Mesenchymal stem cell (in vitro differentiated cells and primary cell): ENCODE measurements around the gene ZNF687.

ENCODE experiments used
- DNase-seq: peaks from one replicate; pipeline ENCODE4 v3.0.0-alpha.2; 2013
- H2AFZ ChIP-seq: one replicate; pipeline ENCODE4 v1.6.1; 2013; ENCODE audit warnings: low read depth, mild to moderate bottlenecking, control low read depth, inconsistent platforms, low read length, moderate library complexity
- H2AK5ac ChIP-seq: 2 replicates; pipeline ENCODE4 v1.6.1; 2013; ENCODE audit warnings: low read length, moderate library complexity, mild to moderate bottlenecking, inconsistent platforms; ENCODE audit not compliant: severe bottlenecking
- H2BK120ac ChIP-seq: one replicate; pipeline ENCODE4 v1.6.1; 2013; ENCODE audit warnings: low read depth, mild to moderate bottlenecking, inconsistent platforms, low read length, moderate library complexity
- H2BK12ac ChIP-seq, 2 experiments: one replicate each; pipeline ENCODE4 v1.6.1; 2013; ENCODE audit warnings: inconsistent platforms in 2 of 2, low read length in 2 of 2, mild to moderate bottlenecking in 2 of 2, moderate library complexity in 2 of 2, control low read depth in 1 of 2
- H2BK15ac ChIP-seq: one replicate; pipeline ENCODE4 v1.6.1; 2013; ENCODE audit warnings: mild to moderate bottlenecking, low read depth, inconsistent platforms; ENCODE audit not compliant: poor library complexity, severe bottlenecking
- H2BK5ac ChIP-seq: 2 replicates; pipeline ENCODE4 v1.6.1; 2013; ENCODE audit warnings: low read depth, mild to moderate bottlenecking, low read length, control low read depth, inconsistent platforms; ENCODE audit not compliant: poor library complexity, severe bottlenecking
- H3K14ac ChIP-seq, 2 experiments: one replicate each; pipeline ENCODE4 v1.6.1; 2013; ENCODE audit warnings: inconsistent platforms in 2 of 2, low read length in 2 of 2, control low read depth in 1 of 2, mild to moderate bottlenecking in 1 of 2, moderate library complexity in 1 of 2
- H3K18ac ChIP-seq, 2 experiments: one replicate each; pipeline ENCODE4 v1.6.1; 2013; ENCODE audit warnings: inconsistent platforms in 2 of 2, low read length in 2 of 2, control low read depth in 1 of 2, low read depth in 1 of 2, mild to moderate bottlenecking in 1 of 2
- H3K23ac ChIP-seq, 2 experiments: one replicate each; pipeline ENCODE4 v1.6.1; 2013; ENCODE audit warnings: inconsistent platforms in 2 of 2, low read length in 2 of 2, mild to moderate bottlenecking in 2 of 2, moderate library complexity in 2 of 2, control low read depth in 1 of 2
- H3K27ac ChIP-seq: 2 replicates; pipeline ENCODE4 v1.5.1; 2013; ENCODE audit warnings: mild to moderate bottlenecking, moderate library complexity, low read length, control low read depth, inconsistent platforms; ENCODE audit not compliant: poor library complexity, severe bottlenecking
- H3K27me3 ChIP-seq, 2 experiments: 2 replicates each; pipeline versions ENCODE4 v1.6.1 to v1.7.0; 2013; ENCODE audit warnings: low read length in 2 of 2, mild to moderate bottlenecking in 2 of 2, moderate library complexity in 2 of 2, control low read depth in 1 of 2, inconsistent platforms in 1 of 2; ENCODE audit not compliant: control insufficient read depth in 1 of 2, insufficient read depth in 1 of 2
- H3K36me3 ChIP-seq, 2 experiments: 2 replicates each; pipeline versions ENCODE4 v1.6.1 to v1.7.0; 2013; ENCODE audit warnings: low read length in 2 of 2, control low read depth in 1 of 2, inconsistent platforms in 1 of 2, low read depth in 1 of 2, mild to moderate bottlenecking in 1 of 2; ENCODE audit not compliant: insufficient read depth in 2 of 2, control insufficient read depth in 1 of 2
- H3K4ac ChIP-seq, 2 experiments: one replicate each; pipeline ENCODE4 v1.6.1; 2013; ENCODE audit warnings: inconsistent platforms in 2 of 2, low read length in 2 of 2, mild to moderate bottlenecking in 2 of 2, moderate library complexity in 2 of 2, control low read depth in 1 of 2, low read depth in 1 of 2
- H3K4me1 ChIP-seq: 2 replicates; pipeline ENCODE4 v1.6.1; 2013; ENCODE audit warnings: low read depth, low read length, control low read depth; ENCODE audit not compliant: control insufficient read depth, insufficient read depth
- H3K4me2 ChIP-seq: 2 replicates; pipeline ENCODE4 v1.6.1; 2013; ENCODE audit warnings: low read length, mild to moderate bottlenecking, inconsistent platforms; ENCODE audit not compliant: poor library complexity, severe bottlenecking
- H3K4me3 ChIP-seq, 2 experiments: 2 replicates each; pipeline versions ENCODE4 v1.5.1 to v1.7.0; 2013; ENCODE audit warnings: low read length in 2 of 2, mild to moderate bottlenecking in 2 of 2, control low read depth in 1 of 2, low read depth in 1 of 2; ENCODE audit not compliant: insufficient read depth in 1 of 2
- H3K79me1 ChIP-seq: replicated peaks from 2 replicates; pipeline ENCODE4 v1.6.1; 2013; ENCODE audit warnings: mild to moderate bottlenecking, control low read depth, low read length, inconsistent platforms; ENCODE audit not compliant: poor library complexity, severe bottlenecking
- H3K9ac ChIP-seq: 2 replicates; pipeline ENCODE4 v1.7.0; 2013; ENCODE audit warnings: mild to moderate bottlenecking, low read length, moderate library complexity
- H3K9me3 ChIP-seq: 2 replicates; pipeline ENCODE4 v1.7.0; 2013; ENCODE audit warnings: mild to moderate bottlenecking, low read length; ENCODE audit not compliant: control insufficient read depth
- H4K8ac ChIP-seq: one replicate; pipeline ENCODE4 v1.6.1; 2013; ENCODE audit warnings: inconsistent platforms, mild to moderate bottlenecking, low read length, moderate library complexity
- H4K91ac ChIP-seq: one replicate; pipeline ENCODE4 v1.6.1; 2013; ENCODE audit warnings: mild to moderate bottlenecking, low read length, inconsistent platforms
- WGBS: methylation state at CpG from one replicate; pipeline ENCODE4 v1.1.7; 2013; ENCODE audit warnings: mixed read lengths; 5-methylcytosine and 5-hydroxymethylcytosine counted together

The ZNF687 gene

DNA sequence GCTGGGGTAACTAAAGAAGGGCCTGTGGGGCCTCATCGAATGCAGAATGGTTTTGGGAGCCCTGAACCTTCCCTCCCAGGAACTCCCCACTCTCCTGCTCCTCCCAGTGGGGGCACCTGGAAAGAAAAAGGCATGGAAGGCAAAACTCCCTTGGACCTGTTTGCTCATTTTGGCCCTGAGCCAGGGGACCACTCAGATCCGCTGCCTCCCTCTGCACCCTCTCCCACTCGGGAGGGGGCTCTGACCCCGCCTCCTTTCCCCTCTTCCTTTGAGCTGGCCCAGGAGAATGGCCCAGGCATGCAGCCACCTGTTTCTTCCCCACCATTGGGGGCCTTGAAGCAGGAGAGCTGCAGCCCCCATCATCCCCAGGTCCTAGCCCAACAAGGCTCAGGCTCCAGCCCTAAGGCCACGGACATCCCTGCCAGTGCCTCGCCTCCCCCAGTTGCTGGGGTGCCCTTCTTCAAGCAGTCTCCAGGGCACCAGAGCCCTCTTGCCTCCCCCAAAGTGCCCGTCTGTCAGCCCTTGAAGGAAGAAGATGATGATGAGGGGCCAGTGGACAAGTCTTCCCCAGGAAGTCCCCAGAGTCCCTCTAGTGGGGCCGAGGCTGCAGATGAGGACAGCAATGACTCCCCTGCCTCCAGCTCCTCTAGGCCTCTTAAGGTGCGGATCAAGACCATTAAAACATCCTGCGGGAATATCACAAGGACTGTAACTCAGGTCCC, 4.7 kb downstream of the ZNF687 start:
- Histone ChIP-seq H3K9ac (no peak overlapping the region), H3K27ac (no peak overlapping the region), H3K4me3 (no peak overlapping the region), H4K91ac (no peak overlapping the region), H2BK5ac (no peak overlapping the region), H3K18ac (no peak overlapping the region), H3K4ac (no peak overlapping the region), H2BK15ac (no peak overlapping the region), H2AK5ac (no peak overlapping the region), H2BK12ac (no peak overlapping the region), H3K9me3 (no peaks in the 10 kb centered on the region), H3K79me1 (peaks cover 33% of the 10 kb centered on the region), H3K36me3 (peaks cover 61% of the 10 kb centered on the region in 2 experiments), H2AFZ (no peak overlapping the region), H3K14ac (no peak overlapping the region), H4K8ac (no peak overlapping the region), H3K4me1 (peaks cover 21% of the 10 kb centered on the region), H3K23ac (no peak overlapping the region), H2BK120ac (no peak overlapping the region), H3K4me2 (no peak overlapping the region), H3K27me3 (no peaks in the 10 kb centered on the region)
- DNase-seq: no peak
- 95% methylated on average over 10 of the region's 10 CpGs for WGBS

DNA sequence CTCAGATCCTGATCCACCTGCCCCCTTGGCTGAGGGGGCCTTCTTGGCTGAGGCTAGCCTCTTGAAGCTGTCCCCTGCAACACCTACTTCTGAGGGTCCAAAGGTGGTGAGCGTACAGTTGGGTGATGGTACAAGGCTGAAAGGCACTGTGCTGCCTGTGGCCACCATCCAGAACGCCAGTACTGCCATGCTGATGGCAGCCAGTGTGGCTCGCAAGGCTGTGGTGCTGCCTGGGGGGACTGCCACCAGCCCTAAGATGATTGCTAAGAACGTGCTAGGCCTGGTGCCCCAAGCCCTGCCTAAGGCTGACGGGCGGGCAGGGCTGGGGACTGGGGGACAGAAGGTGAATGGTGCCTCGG, 5.2 kb downstream of the ZNF687 start:
- Histone ChIP-seq H3K4me3 (no peak overlapping the region), H3K79me1 (peaks cover 33% of the 10 kb centered on the region), H3K9ac (no peak overlapping the region), H3K27me3 (no peaks in the 10 kb centered on the region), H2AFZ (no peak overlapping the region), H3K23ac (no peak overlapping the region), H2BK12ac (no peak overlapping the region), H3K9me3 (no peaks in the 10 kb centered on the region), H3K36me3 (peaks cover 64 to 67% of the 10 kb centered on the region in 2 experiments), H3K4me1 (peaks cover 21% of the 10 kb centered on the region), H3K4ac (no peak overlapping the region), H3K27ac (no peak overlapping the region), H3K18ac (no peak overlapping the region), H3K4me2 (no peak overlapping the region), H4K8ac (no peak overlapping the region), H2AK5ac (no peak overlapping the region), H2BK120ac (no peak overlapping the region), H3K14ac (no peak overlapping the region), H2BK15ac (no peak overlapping the region), H4K91ac (no peak overlapping the region), H2BK5ac (no peak overlapping the region)
- 94% methylated on average over 6 of the region's 7 CpGs for WGBS
- DNase-seq: no peak

DNA sequence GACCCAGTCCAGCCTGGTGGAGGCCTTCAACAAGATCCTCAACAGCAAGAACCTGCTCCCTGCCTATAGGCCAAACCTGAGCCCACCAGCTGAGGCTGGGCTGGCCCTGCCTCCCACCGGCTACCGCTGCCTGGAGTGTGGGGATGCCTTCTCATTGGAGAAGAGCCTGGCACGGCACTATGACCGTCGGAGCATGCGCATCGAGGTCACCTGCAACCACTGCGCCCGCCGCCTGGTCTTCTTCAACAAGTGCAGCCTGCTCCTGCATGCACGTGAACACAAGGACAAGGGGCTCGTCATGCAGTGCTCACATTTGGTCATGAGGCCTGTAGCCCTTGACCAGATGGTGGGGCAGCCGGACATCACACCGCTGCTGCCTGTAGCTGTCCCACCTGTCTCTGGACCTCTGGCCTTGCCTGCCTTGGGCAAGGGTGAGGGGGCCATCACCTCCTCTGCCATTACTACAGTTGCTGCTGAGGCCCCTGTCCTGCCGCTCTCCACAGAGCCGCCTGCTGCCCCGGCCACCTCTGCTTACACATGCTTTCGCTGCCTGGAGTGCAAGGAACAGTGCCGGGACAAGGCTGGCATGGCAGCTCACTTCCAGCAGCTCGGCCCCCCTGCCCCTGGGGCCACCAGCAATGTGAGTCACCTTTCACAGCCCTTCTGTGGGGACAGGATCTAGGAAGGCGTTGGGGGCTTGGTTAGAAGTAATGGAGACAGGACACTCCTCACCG, 5.8 kb downstream of the ZNF687 start:
- peaks cover 20% of the 10 kb centered on the region for H3K4me1 ChIP-seq
- no peak overlapping the region for H2AK5ac ChIP-seq
- no peak overlapping the region for H3K4me2 ChIP-seq
- no peaks in the 10 kb centered on the region for H3K27me3 ChIP-seq
- no peak overlapping the region for H2BK120ac ChIP-seq
- H3K79me1 ChIP-seq: peaks cover 33% of the 10 kb centered on the region
- H2BK15ac ChIP-seq: no peak overlapping the region
- H4K91ac ChIP-seq: no peak overlapping the region
- no peak for DNase-seq
- H3K36me3 ChIP-seq: peaks cover 71 to 73% of the 10 kb centered on the region in 2 experiments
- 98% methylated on average over 22 of the region's 22 CpGs for WGBS
- H2BK5ac ChIP-seq: no peak overlapping the region
- no peaks in the 10 kb centered on the region for H3K9me3 ChIP-seq
- no peak overlapping the region for H3K9ac ChIP-seq
- no peak overlapping the region for H2BK12ac ChIP-seq
- no peak overlapping the region for H3K14ac ChIP-seq
- H3K4me3 ChIP-seq: no peak overlapping the region
- no peak overlapping the region for H3K27ac ChIP-seq
- H3K23ac ChIP-seq: no peak overlapping the region
- no peak overlapping the region for H3K4ac ChIP-seq
- no peak overlapping the region for H3K18ac ChIP-seq
- H2AFZ ChIP-seq: no peak overlapping the region
- no peak overlapping the region for H4K8ac ChIP-seq

DNA sequence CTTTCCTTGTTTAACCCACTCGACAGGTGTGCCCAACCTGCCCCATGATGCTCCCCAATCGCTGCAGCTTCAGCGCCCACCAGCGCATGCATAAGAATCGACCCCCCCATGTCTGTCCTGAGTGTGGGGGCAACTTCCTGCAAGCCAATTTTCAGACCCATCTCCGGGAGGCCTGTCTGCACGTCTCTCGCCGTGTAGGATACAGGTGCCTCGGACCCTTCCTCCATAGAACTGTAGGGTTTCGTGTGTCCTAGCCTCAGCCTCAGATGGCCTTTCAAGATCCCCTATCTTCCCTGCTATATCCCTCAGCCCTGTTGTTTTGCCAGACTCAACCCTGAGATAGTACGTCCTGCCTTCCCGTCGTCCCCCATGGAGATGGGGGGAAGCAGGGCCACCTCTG, 6.4 kb downstream of the ZNF687 start:
- Histone ChIP-seq H3K9me3 (no peaks in the 10 kb centered on the region), H4K8ac (no peak overlapping the region), H2BK5ac (no peak overlapping the region), H3K9ac (no peak overlapping the region), H2AK5ac (no peak overlapping the region), H2BK12ac (no peak overlapping the region), H3K4ac (no peak overlapping the region), H3K4me1 (peaks cover 14% of the 10 kb centered on the region), H3K79me1 (peaks cover 34% of the 10 kb centered on the region), H3K4me2 (no peak overlapping the region), H4K91ac (no peak overlapping the region), H3K27ac (no peak overlapping the region), H3K27me3 (no peaks in the 10 kb centered on the region), H2AFZ (no peak overlapping the region), H2BK120ac (no peak overlapping the region), H3K14ac (no peak overlapping the region), H3K23ac (no peak overlapping the region), H2BK15ac (no peak overlapping the region), H3K36me3 (peaks cover 76 to 78% of the 10 kb centered on the region in 2 experiments), H3K4me3 (no peak overlapping the region), H3K18ac (no peak overlapping the region)
- no peak for DNase-seq
- WGBS: 94% methylated on average over 14 of the region's 14 CpGs
